HG03108 (cell line): ENCODE results near the gene MTRF1.

Experiments
- ATAC-seq: cut with Tn5 transposase; IDR thresholded peaks from one replicate; pipeline ENCODE4 v1.9.1; 2021; ENCODE audit warnings: moderate library complexity; ENCODE audit not compliant: unreplicated experiment

The MTRF1 gene

GRCh38 chr13:41263261-41263971, at the start of gene MTRF1:
TSS of gene MTRF1 (minus strand) at chr13:41263576. CDS start at chr13:41260907, 2,669 bp downstream.
- peak; percentile 92 for ATAC-seq

GRCh38 chr13:41313117-41313516, 49.7 kb upstream of the MTRF1 start:
- ATAC-seq, result no peak

- ATAC-seq, result no peak
These were observed 48.8 kb upstream of the MTRF1 start for GRCh38 chr13:41312176-41312500.

GRCh38 chr13:41311406-41312175, 48.2 kb upstream of the MTRF1 start:
- peak; percentile 34 for ATAC-seq

- peak; percentile 60 for ATAC-seq
These were observed 47.6 kb upstream of the MTRF1 start, which contains the start of gene NAA16 for GRCh38 chr13:41310963-41311405. TSS of gene NAA16 (plus strand) at chr13:41311267. CDS start at chr13:41311529, 262 bp downstream.

GRCh38 chr13:41307884-41308640, 44.7 kb upstream of the MTRF1 start:
- no peak for ATAC-seq

- ATAC-seq, result no peak
These were observed 43.1 kb upstream of the MTRF1 start for GRCh38 chr13:41306271-41307145.

- no peak for ATAC-seq
These were observed 41.2 kb upstream of the MTRF1 start for GRCh38 chr13:41304551-41304950.

GRCh38 chr13:41302743-41303142, 39.4 kb upstream of the MTRF1 start:
- ATAC-seq, result no peak

GRCh38 chr13:41299316-41300094, 36.1 kb upstream of the MTRF1 start:
- ATAC-seq, result no peak

GRCh38 chr13:41296879-41297646, 33.7 kb upstream of the MTRF1 start:
- ATAC-seq, result no peak

GRCh38 chr13:41295973-41296372, 32.6 kb upstream of the MTRF1 start:
- ATAC-seq, result no peak

- ATAC-seq, result no peak
These were observed 31.5 kb upstream of the MTRF1 start for GRCh38 chr13:41294914-41295313.

GRCh38 chr13:41293272-41293671, 29.9 kb upstream of the MTRF1 start:
- no peak for ATAC-seq

GRCh38 chr13:41291246-41291645, 27.9 kb upstream of the MTRF1 start:
- ATAC-seq, result no peak

GRCh38 chr13:41289463-41289881, 26.1 kb upstream of the MTRF1 start:
- ATAC-seq, result no peak

- ATAC-seq, result no peak
These were observed 23.0 kb upstream of the MTRF1 start for GRCh38 chr13:41286370-41286769.

GRCh38 chr13:41284512-41285288, 21.3 kb upstream of the MTRF1 start:
- no peak for ATAC-seq
